Astrocyte (in vitro differentiated cells and primary cell): ENCODE results near the gene ERC1.

Experiments
- EZH2 ChIP-seq: IDR thresholded peaks from 2 replicates; pipeline ENCODE4 v1.6.1; 2012; ENCODE audit warnings: mild to moderate bottlenecking, low read length, inconsistent platforms; ENCODE audit not compliant: insufficient read depth
- TF ChIP-seq, protein P1 (sequence below): IDR thresholded peaks from 2 replicates; pipeline ENCODE4 v1.5.1; 2011; ENCODE audit warnings: low read depth, mild to moderate bottlenecking, inconsistent platforms, low read length, moderate library complexity; ENCODE audit not compliant: insufficient read depth

DNA sequence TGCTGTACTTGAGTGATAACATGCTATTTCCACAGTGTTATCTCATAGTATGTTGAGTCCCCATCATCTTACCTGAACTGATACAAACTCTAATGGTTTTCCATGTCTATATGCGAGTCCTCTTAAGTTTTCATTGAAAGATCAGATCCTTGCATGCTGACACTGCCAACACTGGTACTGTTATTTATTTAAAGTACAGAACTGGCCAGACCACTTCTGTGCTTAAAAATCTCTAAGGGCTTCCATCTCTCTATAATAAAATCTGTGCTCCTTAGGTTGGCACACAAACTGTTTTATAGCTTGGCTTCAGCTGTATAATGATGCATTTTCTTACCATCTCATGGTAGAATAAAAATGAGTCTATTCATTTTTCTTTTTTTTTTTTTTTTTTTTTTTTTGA, 188.1 kb downstream of the ERC1 start:
- TF ChIP-seq, protein P1, sequence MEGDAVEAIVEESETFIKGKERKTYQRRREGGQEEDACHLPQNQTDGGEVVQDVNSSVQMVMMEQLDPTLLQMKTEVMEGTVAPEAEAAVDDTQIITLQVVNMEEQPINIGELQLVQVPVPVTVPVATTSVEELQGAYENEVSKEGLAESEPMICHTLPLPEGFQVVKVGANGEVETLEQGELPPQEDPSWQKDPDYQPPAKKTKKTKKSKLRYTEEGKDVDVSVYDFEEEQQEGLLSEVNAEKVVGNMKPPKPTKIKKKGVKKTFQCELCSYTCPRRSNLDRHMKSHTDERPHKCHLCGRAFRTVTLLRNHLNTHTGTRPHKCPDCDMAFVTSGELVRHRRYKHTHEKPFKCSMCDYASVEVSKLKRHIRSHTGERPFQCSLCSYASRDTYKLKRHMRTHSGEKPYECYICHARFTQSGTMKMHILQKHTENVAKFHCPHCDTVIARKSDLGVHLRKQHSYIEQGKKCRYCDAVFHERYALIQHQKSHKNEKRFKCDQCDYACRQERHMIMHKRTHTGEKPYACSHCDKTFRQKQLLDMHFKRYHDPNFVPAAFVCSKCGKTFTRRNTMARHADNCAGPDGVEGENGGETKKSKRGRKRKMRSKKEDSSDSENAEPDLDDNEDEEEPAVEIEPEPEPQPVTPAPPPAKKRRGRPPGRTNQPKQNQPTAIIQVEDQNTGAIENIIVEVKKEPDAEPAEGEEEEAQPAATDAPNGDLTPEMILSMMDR = no peak
- TF ChIP-seq EZH2 = no peak
